Ovary (tissue), 9 donors: ENCODE results near the gene UBE4A. TPM values are rescaled to one million over a fixed set of nuclear protein-coding genes. Genes with fewer than 3 reads are reported as not detected.
A peak's percentile ranks its signal among the peaks of the same experiment; 100 is the strongest.
"Not testable (repeated sequence)": the region's sequence is repeated elsewhere in the genome, so short reads cannot be mapped to it uniquely, and the experiment has no call there.

Experiments
- DNase-seq, 5 donors: peaks; one replicate each; pipeline ENCODE4 v3.0.0-alpha.2; 2019 to 2020
- H3K27ac ChIP-seq, 2 donors: fragments of 200-600 bp; one replicate each; pipeline versions ENCODE4 v1.5.1 to v1.8.0; 2019 to 2022
- H3K27me3 ChIP-seq: fragments of 200-600 bp; one replicate; pipeline ENCODE4 v1.8.0; 2022
- H3K36me3 ChIP-seq: fragments of 200-600 bp; sonication (generic); one replicate; pipeline ENCODE4 v1.5.1; 2019
- H3K4me1 ChIP-seq: one replicate; pipeline ENCODE4 v1.8.1; 2013; ENCODE audit warnings: mild to moderate bottlenecking, moderate library complexity; ENCODE audit not compliant: insufficient read depth
- H3K4me3 ChIP-seq: fragments of 200-600 bp; sonication (generic); one replicate; pipeline ENCODE4 v1.5.1; 2017
- H3K9me3 ChIP-seq, 2 donors: fragments of 200-600 bp in 1 of 2; sonication (generic) in 1 of 2; one replicate each; pipeline versions ENCODE4 v1.5.1 to v1.8.1; 2013 to 2019; ENCODE audit warnings: mild to moderate bottlenecking in 1 of 2, moderate library complexity in 1 of 2
- CTCF ChIP-seq, 3 donors: fragments of 450-650 bp in 2 of 3; fragments of 200-600 bp in 1 of 3; IDR thresholded peaks; one replicate each; pipeline versions ENCODE4 v1.5.1 to v1.8.0; 2016 to 2022; ENCODE audit warnings: antibody characterized with exemption in 3 of 3, mild to moderate bottlenecking in 1 of 3
- EP300 ChIP-seq: sonication (generic); formaldehyde crosslinking; IDR thresholded peaks from one replicate; pipeline ENCODE4 v1.6.1; 2017; ENCODE audit warnings: antibody characterized with exemption
- POLR2A ChIP-seq: fragments of 450-650 bp; IDR thresholded peaks from one replicate; pipeline ENCODE4 v1.6.1; 2017; ENCODE audit warnings: antibody characterized with exemption, mild to moderate bottlenecking, moderate library complexity
- WGBS, 3 donors: extraction: QIAGEN DNeasy Blood & Tissue Kit in 1 of 3; methylation state at CpG; one replicate each; pipeline versions ENCODE4 v1.1.5 to v1.1.7; 2013 to 2017; 5-methylcytosine and 5-hydroxymethylcytosine counted together
- intact Hi-C, 4 donors: fragments of 100-400 bp; cut with DNase I; formaldehyde crosslinking; loops; one replicate each; pipeline versions ENCODE4 v1.11.0 to v1.15.1; 2022 to 2023
- polyA plus RNA-seq, 2 donors: library from polyadenylated mRNA; stranded (reverse); fragments of 200-250 nt in 1 of 2; fragments of 350-450 nt in 1 of 2; fragmentation: Illumina TruSeq in 1 of 2; extraction: RNeasy Lipid Tissue Mini Kit (QIAGEN cat#74804) in 1 of 2; gene quantifications; one replicate each; pipeline ENCODE4 v1.2.3, GENCODE V29; 2013 to 2014
- total RNA-seq, 7 donors: library from RNA; depleted of rRNA in 2 of 7; stranded (reverse); fragments of >200 nt in 2 of 7; fragmentation: NEBNext Ultra II Directional in 3 of 7; extraction: Animal tissue kit (Norgen Biotek cat#: 25700) in 3 of 7; gene quantifications; one replicate each; pipeline versions ENCODE4 v1.1.0 to v1.2.4, GENCODE V29; 2016 to 2023
- donor health status: DM: no; HTN: no; CAD: no; lungs with moderate emphysema.
- donor health status: DM: no; HTN: no; CAD: no.
- donor health status: Bipolar disorder and iron deficiency.
- donor health status: DM: yes; HTN: yes; CAD: no.
- donor health status: DM: no; HTN: no; CAD: no.
- donor health status: DM: yes; HTN: yes; CAD: no.

UBE4A gene
- total and polyA plus RNA-seq, 9 donors: 12.2 to 34.7 (median 28.8) TPM

DNA sequence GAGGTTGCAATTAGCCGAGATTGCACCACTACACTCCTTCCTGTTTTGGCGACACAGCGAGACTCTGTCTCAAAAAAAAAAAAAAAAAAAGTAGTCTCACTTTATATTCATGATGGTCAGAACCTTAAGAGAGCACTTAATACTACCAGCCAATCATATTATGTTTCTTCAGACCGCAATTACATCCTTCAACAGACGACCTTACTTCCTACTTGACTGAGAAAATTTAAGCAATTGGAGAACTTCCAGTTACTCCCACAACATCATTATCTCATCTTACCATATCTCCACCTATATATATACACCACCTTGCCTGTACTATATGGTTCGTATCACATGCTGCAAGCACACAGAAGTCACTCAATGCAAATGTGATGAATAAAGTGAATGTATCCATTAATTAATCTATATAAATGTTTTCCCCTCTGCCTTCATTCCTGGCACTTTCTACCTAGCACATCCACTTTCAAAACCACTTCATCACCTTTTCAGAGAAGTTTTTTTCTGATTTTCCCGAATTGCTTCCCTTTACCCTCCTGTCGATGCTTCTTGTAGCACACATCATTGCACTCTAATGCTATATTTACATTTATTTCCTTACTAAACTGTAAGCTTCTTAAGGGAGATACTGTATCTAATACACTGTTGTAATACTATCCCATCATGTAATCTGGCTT is 55.8 kb downstream of the UBE4A start:
- 54 to 64% (median 64%) methylated on average over 8 of the region's 8 CpGs for WGBS, 3 donors
- H3K27ac ChIP-seq: no peak overlapping the region
- no peak for DNase-seq
- H3K4me1 ChIP-seq: no peaks in the 10 kb centered on the region
- intact Hi-C loops: no loop called here
- H3K27me3 ChIP-seq: no peaks in the 10 kb centered on the region
- no peak overlapping the region for H3K4me3 ChIP-seq
- no peaks in the 10 kb centered on the region for H3K36me3 ChIP-seq
- no peaks in the 10 kb centered on the region for H3K9me3 ChIP-seq
- TF ChIP-seq POLR2A: no peak
- no peak for TF ChIP-seq EP300
- no peak for TF ChIP-seq CTCF (IDR thresholded peaks at IDR 0.05)

DNA sequence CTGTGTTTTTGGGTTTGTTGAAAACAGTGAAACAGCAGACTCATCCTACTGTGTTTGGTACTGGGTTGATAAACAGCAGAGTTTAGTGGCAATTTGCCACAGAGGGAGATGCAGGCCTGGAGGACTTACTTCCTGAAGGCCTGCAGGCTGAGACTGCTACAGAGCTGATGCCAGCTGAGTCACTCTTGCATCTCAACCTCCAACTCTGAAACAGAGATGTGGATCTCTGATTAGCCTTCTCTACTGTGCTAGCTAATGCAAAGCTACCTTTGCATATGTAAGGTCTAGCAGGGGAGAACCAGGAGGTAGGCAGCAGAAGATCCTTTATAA is 56.3 kb downstream of the UBE4A start:
- Histone ChIP-seq H3K36me3 (no peaks in the 10 kb centered on the region), H3K27me3 (no peaks in the 10 kb centered on the region), H3K27ac (no peak overlapping the region), H3K4me1 (no peaks in the 10 kb centered on the region), H3K9me3 (no peaks in the 10 kb centered on the region), H3K4me3 (no peak overlapping the region)
- intact Hi-C loops: no loop called here
- no peak for TF ChIP-seq CTCF (IDR thresholded peaks at IDR 0.05)
- DNase-seq: peak in 1 of 5 donors; percentile 16

DNA sequence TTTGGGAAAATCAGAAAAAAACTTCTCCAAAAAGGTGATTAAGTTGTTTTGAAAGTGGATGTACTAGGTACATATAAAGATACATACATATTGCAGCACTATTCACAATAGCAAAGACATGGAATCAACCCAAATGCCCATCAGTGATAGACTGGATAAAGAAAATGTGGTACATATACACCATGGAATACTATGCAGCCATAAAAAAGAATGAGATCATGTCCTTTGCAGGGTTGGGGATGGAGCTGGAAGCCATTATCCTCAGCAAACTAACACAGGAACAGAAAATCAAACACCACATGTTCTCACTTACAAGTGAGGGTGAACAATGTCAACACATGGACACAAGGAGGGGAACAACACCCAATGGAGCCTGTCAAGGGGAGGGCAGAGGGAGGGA is 57.5 kb downstream of the UBE4A start:
- DNase-seq, H3K27me3 ChIP-seq, H3K4me3 ChIP-seq, H3K36me3 ChIP-seq, H3K9me3 ChIP-seq, H3K4me1 ChIP-seq, intact Hi-C loops, H3K27ac ChIP-seq: not testable (repeated sequence)

DNA sequence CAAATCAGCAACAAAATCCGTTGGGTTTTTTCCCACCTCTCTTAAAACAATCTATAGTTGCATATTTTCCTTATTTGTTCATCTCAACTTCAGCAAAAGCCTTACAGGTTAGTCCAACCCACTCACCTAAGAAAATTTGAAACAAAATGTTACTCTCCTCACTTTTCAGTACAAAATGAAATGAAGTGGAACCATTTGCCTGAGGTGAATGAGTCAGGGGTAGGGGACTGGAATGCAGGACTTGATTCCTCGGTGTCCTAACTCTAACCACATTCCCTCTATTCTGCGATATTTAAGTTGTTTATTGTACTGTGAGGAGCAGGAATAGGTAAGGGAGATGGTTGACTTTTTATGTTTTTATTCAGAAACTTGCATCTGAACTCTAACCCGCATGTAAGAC is 58.4 kb downstream of the UBE4A start:
- TF ChIP-seq EP300: no peak
- TF ChIP-seq CTCF (IDR thresholded peaks at IDR 0.05): no peak
- no peak for TF ChIP-seq POLR2A
- WGBS, 3 donors: 67 to 72% (median 71%) methylated on average over 4 of the region's 4 CpGs
- Histone ChIP-seq H3K9me3 (no peaks in the 10 kb centered on the region), H3K36me3 (no peaks in the 10 kb centered on the region), H3K4me1 (no peaks in the 10 kb centered on the region), H3K4me3 (no peak overlapping the region), H3K27me3 (no peaks in the 10 kb centered on the region), H3K27ac (no peak overlapping the region)
- no peak for DNase-seq
- intact Hi-C loops: no loop called here

DNA sequence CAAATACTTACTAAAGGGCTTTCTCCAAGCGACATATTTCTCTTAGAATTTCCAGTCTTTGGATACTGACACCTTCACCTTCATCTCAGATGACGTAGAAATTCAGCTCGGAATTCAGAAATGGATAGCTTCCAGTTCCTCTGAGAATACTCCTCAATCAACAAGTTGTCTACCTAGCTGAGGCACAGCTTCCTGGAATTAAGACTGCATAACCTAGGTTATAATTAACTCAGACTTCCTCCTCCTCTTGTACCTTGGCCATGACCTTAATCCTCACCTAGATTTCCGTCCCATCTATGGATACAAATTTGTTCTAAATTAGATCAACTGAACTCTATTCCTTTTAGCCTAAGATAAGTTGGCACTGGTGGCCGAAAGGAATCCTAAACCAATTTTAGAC is 59.4 kb downstream of the UBE4A start:
- Histone ChIP-seq H3K36me3 (no peaks in the 10 kb centered on the region), H3K27me3 (no peaks in the 10 kb centered on the region), H3K27ac (no peak overlapping the region), H3K4me1 (no peaks in the 10 kb centered on the region), H3K9me3 (no peaks in the 10 kb centered on the region), H3K4me3 (no peak overlapping the region)
- intact Hi-C loops: no loop called here
- TF ChIP-seq EP300 (no peak), POLR2A (no peak), CTCF (IDR thresholded peaks at IDR 0.05) (no peak)
- WGBS, 3 donors: 69 to 78% (median 76%) methylated on average over 5 of the region's 5 CpGs
- DNase-seq: no peak
